Tibial nerve (tissue), 4 donors: ENCODE measurements around the gene SCTR.

Experiments used
- CTCF ChIP-seq, 5 experiments: fragments of 200-600 bp in 3 of 5; fragments of 450-650 bp in 2 of 5; sonication (generic) in 3 of 5; IDR thresholded peaks; one replicate each; pipeline ENCODE4 v1.5.1; 2016 to 2019; ENCODE audit warnings: antibody characterized with exemption in 5 of 5, mild to moderate bottlenecking in 3 of 5, moderate library complexity in 2 of 5
- EP300 ChIP-seq, 2 donors: sonication (generic); formaldehyde crosslinking; IDR thresholded peaks; one replicate each; pipeline ENCODE4 v1.6.1; 2017; ENCODE audit warnings: antibody characterized with exemption in 2 of 2, mild to moderate bottlenecking in 1 of 2
- POLR2A ChIP-seq, 2 donors: fragments of 450-650 bp; IDR thresholded peaks; one replicate each; pipeline ENCODE4 v1.6.1; 2017; ENCODE audit warnings: antibody characterized with exemption in 2 of 2, mild to moderate bottlenecking in 2 of 2, moderate library complexity in 2 of 2

DNA sequence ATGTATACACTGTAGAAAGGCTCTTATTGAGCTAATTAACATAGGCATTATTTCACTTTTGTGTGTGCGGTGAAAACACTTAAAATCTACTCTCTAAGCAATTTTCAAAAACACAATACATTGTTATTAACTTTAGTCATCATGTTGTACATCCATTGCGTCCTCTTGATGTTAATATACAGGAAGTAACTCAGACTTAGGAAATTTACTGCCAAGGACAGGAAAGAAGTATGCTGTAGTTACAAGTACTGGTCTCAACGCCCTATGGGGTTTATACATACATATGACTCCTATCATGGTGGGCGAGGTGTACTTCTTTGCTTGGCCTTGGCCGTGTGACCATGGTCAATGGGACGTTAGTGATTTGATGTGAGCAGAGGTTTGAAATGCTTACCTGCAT is 15.5 kb downstream of the SCTR start:
- TF ChIP-seq CTCF (IDR thresholded peaks at IDR 0.05): no peak
- no peak for TF ChIP-seq POLR2A (IDR thresholded peaks at IDR 0.05)
- TF ChIP-seq EP300 (IDR thresholded peaks at IDR 0.05): no peak
